GM21825 (cell line): ENCODE measurements around the gene PCBP1.
"Not testable (repeated sequence)": the region's sequence is repeated elsewhere in the genome, so short reads cannot be mapped to it uniquely, and the experiment has no call there.

Experiments used
- ATAC-seq: cut with Tn5 transposase; IDR thresholded peaks from one replicate; pipeline ENCODE4 v1.9.1; 2021; ENCODE audit warnings: mild to moderate bottlenecking, moderate library complexity; ENCODE audit not compliant: unreplicated experiment

Gene PCBP1

DNA sequence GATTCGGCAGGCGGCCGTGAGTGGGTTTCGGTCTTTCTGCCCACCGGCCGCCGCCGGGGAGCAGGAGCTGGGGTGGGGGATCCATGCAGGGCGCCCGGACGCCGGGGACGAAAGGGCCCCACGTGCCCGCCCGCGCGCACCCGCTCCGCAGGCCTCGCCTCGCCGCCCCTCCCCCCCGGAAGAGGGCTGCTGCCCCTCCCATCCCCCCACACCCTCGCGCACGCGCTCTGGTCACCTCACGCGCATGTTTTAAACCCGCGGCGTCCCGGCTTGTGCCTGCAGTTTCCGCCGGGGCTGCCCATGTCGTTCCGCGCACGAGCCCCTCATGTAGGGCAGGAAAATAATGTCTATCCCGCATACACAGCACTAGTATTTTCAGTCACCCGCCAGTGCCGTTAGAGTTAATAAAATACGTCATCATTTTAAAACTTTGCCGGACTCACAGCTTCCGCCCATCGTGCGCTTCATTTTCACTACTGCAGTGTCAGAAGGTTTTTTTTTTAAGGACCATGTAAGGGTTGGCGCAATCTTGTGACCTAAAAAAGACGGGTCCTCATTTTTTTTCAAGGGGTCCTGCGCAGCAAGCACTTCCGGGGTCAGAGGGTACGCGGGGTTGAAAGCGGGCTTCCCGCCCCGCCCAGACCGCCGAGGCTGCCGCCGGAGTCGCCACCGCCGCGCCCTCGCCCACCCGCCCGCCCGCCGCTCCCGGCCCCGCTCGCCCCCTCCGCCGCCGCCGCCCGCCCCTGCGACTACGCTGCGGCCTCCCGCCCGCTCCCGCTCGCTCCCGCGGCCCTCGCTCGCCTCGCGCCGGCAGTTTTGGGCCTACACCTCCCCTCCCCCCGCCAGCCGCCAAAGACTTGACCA, at the start of gene PCBP1:
TSS of gene PCBP1 (plus strand) at position 640 of the 864 bp plus-strand sequence. CDS start 267 bp downstream, outside the sequence.
- peak; percentile 34 for ATAC-seq

DNA sequence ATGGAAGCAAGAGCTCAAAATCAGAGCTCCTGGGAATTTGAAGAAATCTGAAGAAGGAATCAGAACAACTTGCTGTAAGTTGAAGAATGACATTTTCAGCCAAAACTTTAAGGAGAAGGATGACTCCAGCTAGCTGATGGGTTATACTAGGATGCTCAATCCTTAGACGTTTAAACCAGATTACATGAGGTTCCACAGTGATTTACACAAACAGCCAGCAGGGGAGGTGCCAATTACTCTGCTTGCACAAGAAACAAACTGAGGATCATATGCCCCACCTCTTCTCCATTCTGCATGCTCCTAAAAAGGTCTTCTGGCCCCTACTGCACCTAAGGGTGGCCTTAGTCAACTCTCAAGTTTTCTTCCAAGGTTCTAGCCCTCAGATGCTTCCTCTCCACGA, 47.9 kb upstream of the PCBP1 start:
- no peak for ATAC-seq

DNA sequence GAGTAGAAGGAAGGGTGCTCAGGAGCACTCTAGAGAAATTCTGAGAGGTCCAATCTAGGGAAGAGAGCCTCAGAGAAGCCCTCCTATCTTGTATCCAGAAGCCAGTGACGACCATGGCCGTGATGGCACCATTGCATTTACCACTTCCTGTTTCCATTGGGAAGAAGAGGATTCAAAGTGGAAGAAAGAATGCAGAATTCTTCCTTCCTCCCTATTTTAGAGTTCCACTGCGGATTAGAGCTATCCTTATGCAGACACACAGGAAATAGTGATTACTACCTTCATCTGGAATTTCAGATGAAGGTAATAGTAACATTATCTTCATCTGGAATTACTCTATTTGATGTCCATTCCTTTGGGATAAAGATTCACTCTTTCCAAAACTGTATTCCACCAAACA, 45.6 kb upstream of the PCBP1 start:
- no peak for ATAC-seq

DNA sequence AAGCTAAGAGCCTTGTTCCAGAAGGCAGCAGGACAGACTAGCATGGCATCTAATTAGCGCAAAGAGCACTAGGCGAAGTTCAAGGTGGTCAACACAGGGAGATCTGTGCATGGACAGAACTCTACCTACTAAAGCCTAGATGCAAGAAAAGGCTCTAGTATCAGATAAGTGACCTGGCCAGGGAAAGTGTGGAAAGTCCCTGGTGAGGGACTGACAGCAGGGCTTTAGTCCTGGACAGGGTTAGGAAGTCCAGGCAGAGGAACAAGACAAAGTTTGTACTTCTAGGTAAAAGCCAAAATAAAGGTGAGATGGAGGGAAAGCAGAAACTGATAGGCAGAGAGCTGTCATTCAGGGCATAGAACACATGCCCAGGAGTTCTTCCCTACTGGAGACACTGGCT, 45.0 kb upstream of the PCBP1 start:
- no peak for ATAC-seq

DNA sequence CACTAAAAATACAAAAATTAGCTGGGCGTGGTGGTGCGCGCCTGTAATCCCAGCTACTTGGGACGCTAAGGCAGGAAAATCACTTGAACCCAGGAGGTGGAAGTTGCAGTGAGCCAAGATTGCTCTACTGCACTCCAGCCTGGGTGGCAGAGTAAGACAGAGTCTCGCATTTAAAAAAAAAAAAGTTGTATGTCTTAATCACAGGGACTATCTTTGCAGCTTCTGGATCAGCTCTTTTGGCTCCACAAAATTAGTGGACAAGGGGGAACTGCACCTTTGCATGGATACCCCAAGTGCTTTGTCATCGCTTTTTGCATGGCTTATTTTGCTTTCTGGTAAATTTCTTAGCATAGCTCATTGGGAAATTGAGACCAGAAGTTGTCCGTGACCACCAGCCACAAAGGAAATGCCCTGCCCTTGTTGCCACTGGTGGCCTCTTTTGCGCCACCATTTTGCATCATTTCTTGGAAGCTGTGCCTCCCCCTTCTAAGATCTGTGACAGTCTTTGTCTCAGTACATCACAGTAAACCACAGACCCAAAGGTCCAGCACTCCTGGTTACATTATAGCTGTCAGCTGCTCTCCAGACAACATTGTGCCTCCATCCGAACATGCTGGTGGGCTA, 43.9 kb upstream of the PCBP1 start:
- no peak for ATAC-seq

DNA sequence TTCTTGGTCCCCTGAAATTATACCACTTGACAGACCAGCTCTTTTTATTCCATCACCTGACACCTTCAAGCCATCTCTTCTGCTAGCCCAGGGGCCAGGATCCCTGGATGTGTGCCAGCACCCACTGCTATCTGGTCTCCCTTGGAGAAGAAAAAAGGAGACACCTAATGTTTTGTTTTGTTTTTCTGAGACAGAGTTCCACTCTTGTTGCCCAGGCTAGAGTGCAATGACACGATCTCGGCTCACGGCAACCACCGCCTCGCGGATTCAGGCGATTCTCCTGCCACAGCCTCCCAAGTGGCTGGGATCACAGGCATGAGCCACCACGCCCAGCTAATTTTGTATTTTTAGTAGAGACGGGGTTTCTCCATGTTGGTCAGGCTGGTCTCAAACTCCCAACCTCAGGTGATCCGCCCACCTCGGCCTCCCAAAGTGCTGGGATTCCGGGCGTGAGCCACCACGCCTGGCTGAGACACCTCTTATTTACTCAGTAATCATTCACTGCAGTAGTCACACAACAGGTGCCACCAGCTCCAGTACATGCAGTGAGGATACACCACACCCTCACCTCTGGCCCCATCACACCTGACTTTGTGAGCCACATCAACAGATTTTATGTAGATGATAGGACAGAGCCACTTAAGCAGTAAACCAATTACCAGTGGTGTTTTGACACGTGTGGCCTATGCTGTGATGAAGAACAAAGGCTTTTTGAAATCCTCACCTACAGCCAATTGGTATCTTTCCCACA, 42.8 kb upstream of the PCBP1 start:
- ATAC-seq, result no peak

DNA sequence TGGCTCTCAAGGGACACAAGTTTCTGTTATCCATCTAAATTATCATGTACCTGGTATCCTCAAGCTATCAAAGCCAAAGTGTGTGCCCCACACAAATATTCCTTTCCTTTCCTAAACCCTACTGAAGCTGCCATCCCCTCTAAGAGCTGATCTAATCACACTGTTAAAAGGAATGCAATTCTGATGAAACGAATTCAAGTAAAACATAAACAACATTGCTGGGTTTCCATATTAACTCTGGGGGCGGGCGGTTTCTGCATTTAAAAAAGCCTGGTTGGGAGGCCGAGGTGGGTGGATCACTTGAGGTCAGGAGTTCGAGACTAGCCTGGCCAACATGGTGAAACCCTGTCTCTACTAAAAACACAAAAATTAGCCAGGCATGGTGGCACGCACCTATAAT, 41.9 kb upstream of the PCBP1 start:
- ATAC-seq, result no peak

DNA sequence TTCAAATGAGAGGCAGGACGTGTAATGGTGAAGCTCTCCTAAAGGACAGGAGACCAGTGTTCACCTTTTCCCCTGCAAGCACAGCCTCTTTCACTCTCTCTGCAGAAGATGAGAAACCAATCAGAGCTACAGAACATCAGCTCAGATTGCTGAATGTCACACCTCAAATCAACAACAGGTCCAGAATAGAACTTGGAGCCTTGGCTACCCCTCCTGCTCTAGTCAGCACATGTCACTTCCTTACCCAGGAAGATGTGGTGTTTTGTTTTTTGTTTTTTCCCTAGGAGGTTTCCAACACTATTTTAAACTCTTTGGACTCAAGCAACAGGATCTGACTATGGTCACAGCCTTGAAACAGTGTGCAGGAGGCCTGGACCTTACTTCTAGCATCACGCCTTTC, 41.3 kb upstream of the PCBP1 start:
- no peak for ATAC-seq

DNA sequence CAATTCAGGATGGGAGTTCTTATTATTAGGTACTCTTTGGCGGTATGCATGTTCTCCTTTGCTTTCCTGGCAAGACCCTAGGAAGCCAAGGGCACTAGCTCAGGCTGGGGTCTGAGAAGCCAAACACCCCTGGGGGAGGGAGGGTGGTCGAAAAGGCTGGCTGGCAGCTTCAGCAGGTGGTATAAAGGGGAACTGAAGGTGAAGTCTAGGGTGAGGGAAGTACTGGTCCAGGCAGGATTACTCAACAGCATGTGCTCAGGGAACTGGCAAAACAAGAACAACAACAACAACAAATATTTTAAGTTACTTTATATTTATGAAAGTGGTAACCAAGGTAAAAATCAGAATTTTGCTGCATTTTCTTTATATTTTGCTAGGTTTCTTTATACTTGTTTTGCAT, 40.7 kb upstream of the PCBP1 start:
- no peak for ATAC-seq

DNA sequence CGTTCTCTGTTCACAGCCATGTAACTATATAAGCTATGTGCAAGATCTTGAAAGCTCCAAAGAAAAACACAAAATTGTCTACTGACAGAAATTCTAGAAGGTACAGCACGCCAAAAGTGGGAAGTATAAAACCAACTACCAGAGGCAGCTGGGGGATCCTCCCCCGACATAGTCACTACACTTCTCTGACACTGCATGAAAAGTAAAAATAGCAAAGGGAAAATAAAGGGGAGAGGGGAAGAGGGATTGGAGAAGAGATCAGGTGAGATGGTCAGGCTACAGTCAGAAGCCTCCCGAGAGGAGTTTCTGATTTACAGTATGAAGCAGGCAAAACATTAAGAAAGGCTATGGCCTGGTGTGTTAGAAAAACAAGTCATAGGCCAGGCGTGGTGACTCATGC, 39.8 kb upstream of the PCBP1 start:
- no peak for ATAC-seq

DNA sequence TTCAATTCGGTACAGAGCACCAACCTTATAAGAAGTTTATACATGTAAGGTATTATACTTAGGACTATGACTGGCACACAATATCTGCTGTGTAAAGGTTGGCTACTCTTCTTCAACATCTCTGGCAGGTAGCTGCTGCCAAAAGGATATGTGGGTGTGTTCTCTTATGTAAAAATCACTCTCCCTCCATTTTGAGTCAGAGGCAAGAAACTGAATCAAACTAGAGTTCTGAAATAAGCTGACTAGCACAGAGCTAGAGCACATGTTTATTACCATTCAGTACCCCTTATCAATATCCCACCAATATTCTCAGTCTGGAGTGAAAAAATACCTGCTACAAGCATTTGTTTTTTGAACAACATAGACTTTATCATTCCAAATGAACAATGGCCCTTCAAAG, 38.0 kb upstream of the PCBP1 start:
- ATAC-seq, result no peak

DNA sequence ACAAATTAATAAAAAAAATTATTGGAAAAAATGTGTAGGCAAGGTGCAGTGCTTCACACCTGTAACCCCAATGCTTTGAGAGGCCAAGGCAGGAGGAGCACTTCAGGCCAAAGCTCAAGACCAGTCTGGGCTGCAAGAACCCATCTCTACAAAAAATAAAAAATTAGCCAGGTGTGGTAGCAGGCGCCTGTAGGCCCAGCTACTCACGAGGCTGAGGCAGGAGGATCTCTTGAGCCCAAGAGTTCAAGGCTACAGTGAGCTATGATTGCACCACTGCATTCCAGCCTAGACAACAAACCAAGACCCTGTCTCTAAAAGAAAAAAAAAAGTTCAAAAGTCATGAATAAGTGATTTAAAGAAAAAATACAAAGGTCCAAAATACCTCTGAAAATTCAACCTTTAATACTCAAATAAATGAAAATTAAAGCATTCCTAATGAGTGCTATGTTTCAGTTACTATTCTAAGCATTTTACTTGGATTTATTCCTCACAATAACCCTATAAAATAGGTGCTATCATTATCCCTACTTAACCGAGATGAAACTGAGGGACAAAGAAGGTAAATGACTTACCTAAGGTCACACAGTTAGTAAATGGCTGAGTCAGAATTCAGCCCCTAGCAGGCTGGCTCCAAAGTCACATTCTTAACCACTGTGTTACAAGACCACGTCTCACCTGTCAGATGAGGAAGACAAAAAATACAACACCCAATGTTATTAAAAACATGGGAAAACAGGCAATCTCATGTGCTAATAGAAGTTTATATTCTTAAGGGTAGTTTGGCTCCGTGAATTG, 36.4 kb upstream of the PCBP1 start:
- ATAC-seq, result no peak

DNA sequence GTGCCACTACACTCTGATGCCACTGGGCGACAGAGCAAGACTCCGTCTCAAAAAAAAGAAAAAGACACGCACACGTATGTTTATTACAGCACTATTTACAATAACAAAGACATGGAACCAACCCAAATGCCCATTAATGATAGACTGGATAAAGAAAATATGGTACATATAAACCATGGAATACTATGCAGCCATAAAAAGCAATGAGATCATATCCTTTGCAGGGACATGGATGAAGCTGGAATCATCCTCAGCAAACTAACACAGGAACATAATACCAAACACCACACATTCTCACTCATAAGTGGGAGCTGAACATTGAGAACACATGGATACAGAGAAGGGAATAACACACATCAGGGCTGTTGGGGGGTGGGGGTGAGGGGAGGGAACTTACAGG, 32.0 kb upstream of the PCBP1 start:
- not testable (repeated sequence) for ATAC-seq

DNA sequence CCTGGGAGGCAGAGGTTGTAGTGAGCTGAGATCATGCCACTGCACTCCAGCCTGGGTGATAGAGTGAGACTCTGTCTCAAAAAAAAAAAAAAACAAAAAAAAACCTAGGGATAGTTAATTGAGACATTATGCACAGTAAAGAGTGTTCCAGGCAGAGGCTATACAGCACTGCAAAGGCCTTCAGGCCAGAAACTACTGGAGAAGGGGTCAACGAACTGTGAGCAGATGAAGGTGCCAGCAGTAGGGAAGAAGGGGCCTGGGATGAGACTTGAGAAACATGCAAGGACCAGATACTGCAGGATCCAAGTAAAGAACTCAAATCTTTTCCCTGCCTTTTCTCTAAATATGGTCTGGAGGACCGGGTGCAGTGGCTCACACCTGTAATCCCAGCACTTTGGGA, 26.0 kb upstream of the PCBP1 start:
- ATAC-seq, result no peak

DNA sequence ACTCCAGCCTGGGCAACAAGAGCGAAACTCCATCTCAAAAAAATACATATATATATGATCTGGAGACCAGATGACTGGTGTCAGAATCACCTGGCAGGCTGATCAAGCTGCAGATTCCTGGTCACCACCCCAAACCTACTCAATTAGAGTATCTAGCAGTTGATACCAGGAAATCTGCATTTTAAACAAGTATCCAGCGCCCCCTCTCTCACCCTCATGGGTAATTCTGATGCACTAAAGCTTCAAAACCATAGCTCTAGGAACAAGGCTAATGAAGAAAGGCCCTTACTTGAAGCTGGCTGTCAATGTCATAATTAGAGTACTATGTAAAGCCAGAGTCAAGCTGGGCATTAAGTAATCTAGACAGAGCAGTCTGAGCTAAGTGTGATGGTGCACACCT, 25.0 kb upstream of the PCBP1 start:
- no peak for ATAC-seq

DNA sequence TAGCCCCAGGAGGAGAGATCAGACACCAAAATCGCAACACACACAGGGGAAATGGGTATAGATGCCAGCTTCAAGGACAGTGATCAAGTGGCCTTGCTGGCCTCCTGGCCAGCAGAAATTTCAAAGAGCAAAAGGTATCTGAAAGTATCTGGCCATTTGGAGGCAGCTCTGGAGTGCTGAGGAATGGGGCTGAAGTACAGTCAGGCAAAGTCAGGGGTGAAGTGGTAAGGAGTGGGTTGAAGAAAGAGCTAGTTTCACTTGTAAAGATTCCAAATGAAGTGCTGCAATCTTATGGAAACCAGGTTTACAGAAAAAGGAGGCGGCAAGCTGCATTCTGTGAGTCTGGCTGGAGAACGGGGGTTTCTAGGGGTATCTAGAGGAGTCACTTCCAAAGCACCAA, 19.2 kb upstream of the PCBP1 start:
- no peak for ATAC-seq

DNA sequence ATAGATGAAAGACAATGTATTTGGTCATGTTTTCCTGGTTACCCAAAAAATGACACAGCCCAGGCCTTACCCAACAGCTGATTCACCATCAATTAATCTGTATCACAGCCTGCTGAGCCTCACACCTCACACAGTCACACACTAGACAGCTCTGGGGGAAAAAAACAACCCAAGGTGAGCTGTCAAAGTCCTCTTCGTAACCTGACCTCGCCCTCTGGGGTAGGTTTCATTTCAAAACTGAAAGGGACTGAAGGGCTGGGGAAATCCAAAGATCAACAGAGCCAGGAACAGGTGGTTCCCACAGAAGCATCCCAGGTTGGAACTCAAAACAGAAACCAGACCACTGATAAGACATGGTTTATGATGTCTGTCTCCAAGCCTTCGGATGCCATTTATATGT, 18.2 kb upstream of the PCBP1 start:
- ATAC-seq, result peak; percentile 77

DNA sequence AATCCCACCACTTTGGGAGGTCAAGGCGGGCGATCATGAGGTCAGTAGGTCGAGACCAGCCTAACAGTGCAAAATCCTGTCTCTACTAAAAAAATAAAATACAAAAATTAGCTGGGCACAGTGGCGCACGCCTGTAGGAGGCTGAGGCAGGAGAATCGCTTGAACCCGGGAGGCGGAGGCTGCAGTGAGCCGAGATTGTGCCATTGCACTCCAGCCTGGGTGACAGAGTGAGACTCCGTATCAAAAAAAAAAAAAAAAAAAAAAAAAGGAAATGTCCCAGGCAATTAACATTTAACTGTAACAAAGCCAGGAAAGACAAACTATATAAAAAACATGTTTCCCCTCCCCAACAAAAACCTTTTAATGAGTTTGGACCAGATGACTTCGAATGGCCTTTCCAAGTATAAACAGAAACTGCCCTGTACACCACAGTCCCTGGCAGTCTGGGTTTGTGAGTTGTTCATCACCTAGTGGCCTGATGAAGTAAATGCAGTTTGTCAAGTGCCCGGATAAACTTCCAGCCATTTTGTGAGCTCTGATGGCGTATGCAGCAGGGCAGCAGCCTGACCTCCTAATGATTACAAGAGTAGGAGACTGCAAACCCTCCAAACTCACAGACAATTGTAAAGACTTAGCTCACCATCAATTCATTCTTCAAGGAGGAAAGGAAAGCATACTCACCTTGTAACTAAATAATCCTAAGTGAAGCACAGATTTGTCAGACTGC, 16.6 kb upstream of the PCBP1 start:
- ATAC-seq, result peak; percentile 75

DNA sequence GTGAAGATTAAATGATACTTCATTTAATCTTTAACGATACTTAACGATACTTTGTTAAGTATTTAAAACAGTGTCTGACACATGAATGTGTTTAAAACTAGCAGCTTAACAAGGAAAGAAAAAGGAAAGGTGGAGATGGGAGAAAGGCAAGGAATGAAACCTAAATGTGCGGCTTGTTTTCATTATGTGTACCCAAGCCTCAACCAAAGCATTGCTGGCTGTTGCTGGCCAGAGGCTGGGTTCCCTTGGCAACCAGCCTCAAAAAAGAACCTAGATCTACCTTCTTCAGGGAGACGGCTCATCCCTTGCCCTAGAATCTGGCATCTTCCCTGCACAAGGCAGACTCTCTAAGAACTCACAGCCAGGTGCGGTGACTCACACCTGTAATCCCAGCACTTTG, 13.8 kb upstream of the PCBP1 start:
- no peak for ATAC-seq

DNA sequence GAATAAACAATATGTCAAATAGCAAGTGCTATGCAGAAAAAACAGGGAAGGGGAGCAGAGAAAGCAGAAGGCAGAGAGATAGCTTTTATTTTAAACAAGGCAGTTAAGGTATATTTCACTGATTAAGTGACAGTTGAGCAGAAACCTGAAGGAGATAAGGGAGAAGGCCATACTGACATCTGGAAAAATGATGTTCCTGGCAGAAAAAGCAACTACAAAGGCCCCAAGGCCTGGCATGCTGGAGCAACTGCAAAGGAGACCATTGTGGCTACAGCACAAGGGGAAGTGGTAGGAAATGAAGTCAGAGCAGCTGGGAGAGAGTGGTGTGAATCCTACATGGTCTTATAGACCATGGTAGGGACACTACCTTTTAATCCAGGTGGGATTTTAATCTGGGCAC, 8.9 kb upstream of the PCBP1 start:
- no peak for ATAC-seq
